ENCODE data around the gene PERM1. TPM values are rescaled to one million over a fixed set of nuclear protein-coding genes. Genes with fewer than 3 reads are reported as not detected.

PERM1 gene
- total RNA-seq, 1 experiment from 2014 or later, result 1.5 TPM

GRCh38 chr1:1024149-1024770, 42.4 kb upstream of the PERM1 start:
- DNase-seq (ENCODE audit: low read depth, low spot score), result no peak
- CTCF ChIA-PET, result no interaction called here
- H3K4me3 ChIP-seq (ENCODE audit: low read depth in 2 of 2, low read length in 2 of 2), result no peak overlapping the region
- in situ Hi-C loops (cut with HindIII; ENCODE audit: low pct_unique_long_range_greater_than_20kb, low sequenced_read_pairs) (no loop called here), intact Hi-C loops (cut with micrococcal nuclease; ENCODE audit: unreplicated experiment) (no loop called here)
- peaks cover 43% of the 10 kb centered on the region for H3K4me1 ChIP-seq (ENCODE audit: control insufficient read depth, insufficient read depth, low read length)
- H3K36me3 ChIP-seq (ENCODE audit: control insufficient read depth, insufficient read depth, low read length), result no peaks in the 10 kb centered on the region; the same call in 1 of the 2 replicates
- no TSS peak for BruUV-seq (replicated peaks)
- peak overlapping the region; percentile 57; the same call in 1 of the 2 replicates for H3K27ac ChIP-seq (ENCODE audit: low read length)
- no peak for TF ChIP-seq REST (IDR thresholded peaks at IDR 0.05; ENCODE audit: insufficient read depth in 1 of 2, low read depth in 2 of 2, low read length in 1 of 2)
- TF ChIP-seq TCF7L2 (IDR thresholded peaks at IDR 0.05; ENCODE audit: low read depth, low read length), result no peak
- no peak for TF ChIP-seq CTCF (IDR thresholded peaks at IDR 0.05)
- TF ChIP-seq SIN3A (IDR thresholded peaks at IDR 0.05; ENCODE audit: borderline replicate concordance, insufficient read depth, low read depth, low read length), result no peak
- no peak for TF ChIP-seq POLR2AphosphoS5 (IDR thresholded peaks at IDR 0.05; ENCODE audit: low read depth, low read length)
- POLR2A ChIA-PET, result no interaction called here
- H3K9me3 ChIP-seq (ENCODE audit: control insufficient read depth, insufficient read depth, low read depth, low read length), result no peaks in the 10 kb centered on the region
- no peak for ATAC-seq
- H3K27me3 ChIP-seq (ENCODE audit: control insufficient read depth, insufficient read depth, low read length), result no peaks in the 10 kb centered on the region

GRCh38 chr1:1023700-1024099, 41.8 kb upstream of the PERM1 start:
- ATAC-seq (no peak), DNase-seq (ENCODE audit: low read depth, low spot score) (no peak)
- CTCF ChIA-PET, result no interaction called here
- Histone ChIP-seq H3K9me3 (ENCODE audit: control insufficient read depth, insufficient read depth, low read depth, low read length) (no peaks in the 10 kb centered on the region), H3K4me3 (ENCODE audit: low read depth in 2 of 2, low read length in 2 of 2) (no peak overlapping the region), H3K36me3 (ENCODE audit: control insufficient read depth, insufficient read depth, low read length) (no peaks in the 10 kb centered on the region; the same call in 1 of the 2 replicates), H3K27ac (ENCODE audit: low read length) (peak overlapping the region; percentile 13; the same call in 1 of the 2 replicates), H3K27me3 (ENCODE audit: control insufficient read depth, insufficient read depth, low read length) (no peaks in the 10 kb centered on the region), H3K4me1 (ENCODE audit: control insufficient read depth, insufficient read depth, low read length) (peaks cover 43% of the 10 kb centered on the region)
- no TSS peak for BruUV-seq (replicated peaks)
- intact Hi-C loops (cut with micrococcal nuclease; ENCODE audit: unreplicated experiment) (no loop called here), in situ Hi-C loops (cut with HindIII; ENCODE audit: low pct_unique_long_range_greater_than_20kb, low sequenced_read_pairs) (no loop called here)
- POLR2A ChIA-PET, result no interaction called here
- no peak for TF ChIP-seq CTCF (IDR thresholded peaks at IDR 0.05)
- no peak for TF ChIP-seq POLR2AphosphoS5 (IDR thresholded peaks at IDR 0.05; ENCODE audit: low read depth, low read length)
- TF ChIP-seq REST (IDR thresholded peaks at IDR 0.05; ENCODE audit: insufficient read depth in 1 of 2, low read depth in 2 of 2, low read length in 1 of 2), result no peak
- no peak for TF ChIP-seq SIN3A (IDR thresholded peaks at IDR 0.05; ENCODE audit: borderline replicate concordance, insufficient read depth, low read depth, low read length)
- no peak for TF ChIP-seq TCF7L2 (IDR thresholded peaks at IDR 0.05; ENCODE audit: low read depth, low read length)

All from Panc1 (cell line).